GM18502 (cell line): Measurements from ENCODE around the gene ACACA.

Source experiments
- ATAC-seq: cut with Tn5 transposase; IDR thresholded peaks from one replicate; pipeline ENCODE4 v1.9.1; 2021; ENCODE audit warnings: mild to moderate bottlenecking; ENCODE audit not compliant: unreplicated experiment, poor library complexity

The ACACA gene

GRCh38 chr17:37190493-37190892 is 216.1 kb downstream of the ACACA start:
- ATAC-seq: no peak

- no peak for ATAC-seq
Observed at GRCh38 chr17:37188157-37188556, 218.5 kb downstream of the ACACA start.

- no peak for ATAC-seq
Observed at GRCh38 chr17:37187262-37187661, 219.4 kb downstream of the ACACA start.

- ATAC-seq: no peak
Observed at GRCh38 chr17:37182786-37183465, 223.7 kb downstream of the ACACA start.

- ATAC-seq: no peak
Observed at GRCh38 chr17:37180376-37180775, 226.3 kb downstream of the ACACA start.

GRCh38 chr17:37179893-37180292 is 226.7 kb downstream of the ACACA start:
- no peak for ATAC-seq

- no peak for ATAC-seq
Observed at GRCh38 chr17:37177254-37177870, 229.3 kb downstream of the ACACA start.

GRCh38 chr17:37176723-37177122 is 229.9 kb downstream of the ACACA start:
- ATAC-seq: no peak

GRCh38 chr17:37174205-37174604 is 232.4 kb downstream of the ACACA start:
- ATAC-seq: no peak

GRCh38 chr17:37170881-37171425 is 235.7 kb downstream of the ACACA start:
- no peak for ATAC-seq

- no peak for ATAC-seq
Observed at GRCh38 chr17:37168731-37169353, 237.8 kb downstream of the ACACA start.

GRCh38 chr17:37167756-37168155 is 238.9 kb downstream of the ACACA start:
- no peak for ATAC-seq

GRCh38 chr17:37164057-37164456 is 242.6 kb downstream of the ACACA start:
- no peak for ATAC-seq

GRCh38 chr17:37162800-37163199 is 243.8 kb downstream of the ACACA start:
- no peak for ATAC-seq

- ATAC-seq: no peak
Observed at GRCh38 chr17:37160944-37161343, 245.7 kb downstream of the ACACA start.

GRCh38 chr17:37158290-37158689 is 248.3 kb downstream of the ACACA start:
- ATAC-seq: no peak

- ATAC-seq: no peak
Observed at GRCh38 chr17:37148156-37148555, 258.5 kb downstream of the ACACA start.

GRCh38 chr17:37147301-37147812 is 259.3 kb downstream of the ACACA start:
- peak; percentile 75 for ATAC-seq

- no peak for ATAC-seq
Observed at GRCh38 chr17:37146086-37147064, 260.3 kb downstream of the ACACA start.

GRCh38 chr17:37144075-37144701 is 262.4 kb downstream of the ACACA start:
- ATAC-seq: no peak
